K562 (cell line): ENCODE data around the gene SNX17. TPM values are rescaled to one million over a fixed set of nuclear protein-coding genes. Genes with fewer than 3 reads are reported as not detected.

Source experiments
- ATAC-seq: fragments of 200-7000 bp; cut with Tn5 transposase; 3 replicates; pipeline ENCODE4 v1.9.1; 2020; ENCODE audit warnings: moderate library complexity
- BruUV-seq: library from RNA; stranded (reverse); fragments of 400-500 nt; replicated peaks from 2 replicates; lab custom pipeline; 2021; lab: Mats Ljungman, UMichigan
- CTCF ChIA-PET: fragments of 300-600 bp; formaldehyde crosslinking; extraction: SDS; loops from one replicate; lab custom pipeline; 2021; ENCODE audit warnings: low intra/inter-chr PET ratio; lab: Yijun Ruan, JAX
- POLR2A ChIA-PET: fragments of 300-600, 350-650 bp; sonication (Branson Sonifier 250); formaldehyde crosslinking; extraction: SDS; loops from one replicate; lab custom pipeline; 2021; ENCODE audit warnings: antibody characterized with exemption, inconsistent platforms; lab: Yijun Ruan, JAX
- DNase-seq, 4 experiments: peaks; one replicate each; pipeline versions ENCODE4 v3.0.0 to v3.0.0-alpha.2; 2011 to 2018; ENCODE audit warnings: low spot score in 3 of 4, mixed read lengths in 3 of 4; ENCODE audit errors: extremely low read depth in 1 of 4
- FAIRE-seq: peaks from 2 replicates; lab custom pipeline; 2011; peaks lifted over from hg19 to GRCh38; lab: Jason Lieb, UNC
- H2AFZ ChIP-seq: 2 replicates; pipeline ENCODE4 v1.6.0; 2011; ENCODE audit warnings: low read depth, low read length, control low read depth, inconsistent platforms
- H3K27ac ChIP-seq: fragments of 200-600 bp; 3 replicates; pipeline ENCODE4 v1.8.0; 2011; ENCODE audit warnings: low read depth, mild to moderate bottlenecking, control low read depth, inconsistent platforms, low read length, moderate library complexity, mixed read lengths; ENCODE audit errors: extremely low read depth
- H3K27me3 ChIP-seq, 2 experiments: fragments of 300-600 bp in 1 of 2; 2 replicates in 1 of 2; 3 replicates in 1 of 2; pipeline versions ENCODE4 v1.6.0 to v1.8.0; 2011; ENCODE audit warnings: inconsistent platforms in 2 of 2, low read length in 2 of 2, mild to moderate bottlenecking in 1 of 2, mixed read lengths in 1 of 2, moderate library complexity in 1 of 2; ENCODE audit not compliant: control insufficient read depth in 2 of 2, insufficient read depth in 2 of 2
- H3K36me3 ChIP-seq: fragments of 300-600 bp; 3 replicates; pipeline ENCODE4 v1.8.0; 2011; ENCODE audit warnings: mild to moderate bottlenecking, low read length, inconsistent platforms; ENCODE audit not compliant: control insufficient read depth, insufficient read depth
- H3K4me1 ChIP-seq, 2 experiments: fragments of 200-600 bp in 1 of 2; replicated peaks in 1 of 2; 2 replicates in 1 of 2; 3 replicates in 1 of 2; pipeline versions ENCODE4 v1.5.1 to v1.8.0; 2011; ENCODE audit warnings: inconsistent platforms in 2 of 2, low read length in 2 of 2, mild to moderate bottlenecking in 1 of 2, mixed read lengths in 1 of 2, moderate library complexity in 1 of 2; ENCODE audit not compliant: control insufficient read depth in 2 of 2, insufficient read depth in 2 of 2
- H3K4me2 ChIP-seq: 2 replicates; pipeline ENCODE4 v1.6.1; 2011; ENCODE audit warnings: low read length, control low read depth, inconsistent platforms, mixed read lengths; ENCODE audit not compliant: insufficient read depth
- H3K4me3 ChIP-seq: fragments of 200-600 bp; sonication (generic), shearing (Covaris generic); 2 replicates; pipeline ENCODE4 v1.5.1; 2016; ENCODE audit warnings: control low read depth, inconsistent platforms
- H3K79me2 ChIP-seq: fragments of 200-600 bp; 3 replicates; pipeline ENCODE4 v1.8.0; 2011; ENCODE audit warnings: low read length, inconsistent platforms; ENCODE audit not compliant: control insufficient read depth, insufficient read depth
- H3K9ac ChIP-seq, 2 experiments: 2 replicates each; pipeline versions ENCODE4 v1.6.0 to v1.6.1; 2011; ENCODE audit warnings: low read depth in 2 of 2, low read length in 2 of 2, control low read depth in 1 of 2, inconsistent platforms in 1 of 2, mild to moderate bottlenecking in 1 of 2, mixed read lengths in 1 of 2; ENCODE audit not compliant: insufficient read depth in 1 of 2
- H3K9me1 ChIP-seq: one replicate; pipeline ENCODE4 v1.6.0; 2011; ENCODE audit warnings: inconsistent platforms, mild to moderate bottlenecking, low read length, moderate library complexity; ENCODE audit not compliant: control insufficient read depth, insufficient read depth
- H3K9me3 ChIP-seq: replicated peaks from 2 replicates; pipeline ENCODE4 v1.5.1; 2011; ENCODE audit warnings: low read depth, low read length, inconsistent platforms; ENCODE audit not compliant: control insufficient read depth, insufficient read depth
- H4K20me1 ChIP-seq: replicated peaks from 2 replicates; pipeline ENCODE4 v1.6.1; 2011; ENCODE audit warnings: low read length, inconsistent platforms, mixed read lengths; ENCODE audit not compliant: control insufficient read depth, insufficient read depth
- EWSR1 ChIP-seq: fragments of 450-650 bp; IDR thresholded peaks from 2 replicates; pipeline ENCODE4 v1.6.1; 2018; ENCODE audit warnings: borderline replicate concordance, mild to moderate bottlenecking, low read depth, moderate library complexity; ENCODE audit not compliant: partially characterized antibody
- KHSRP ChIP-seq: fragments of 450-650 bp; IDR thresholded peaks from 2 replicates; pipeline ENCODE4 v1.6.1; 2017
- L3MBTL2 ChIP-seq: fragments of 450-650 bp; IDR thresholded peaks from 2 replicates; pipeline ENCODE4 v1.6.1; 2016; ENCODE audit warnings: mild to moderate bottlenecking, moderate library complexity
- TAF1 ChIP-seq: IDR thresholded peaks from 2 replicates; pipeline ENCODE4 v1.6.1; 2011; ENCODE audit warnings: mild to moderate bottlenecking, low read length, moderate library complexity; ENCODE audit not compliant: insufficient read depth, control insufficient read depth, severe bottlenecking; ENCODE audit errors: extremely low read depth
- WGBS: fragments of 100-300 bp; shearing (Covaris generic); methylation state at CpG from one replicate; pipeline ENCODE4 v1.1.6; 2016; ENCODE audit warnings: low coverage, mixed read lengths; ENCODE audit not compliant: insufficient coverage; ENCODE audit errors: missing lambda C conversion rate; 5-methylcytosine and 5-hydroxymethylcytosine counted together
- in situ Hi-C: fragments of 300-500 bp; cut with MboI; formaldehyde crosslinking; loops from 4 replicates; pipeline ENCODE4 v1.15.0; 2018; ENCODE audit warnings: inconsistent platforms, mixed read lengths
- intact Hi-C: fragments of 100-400 bp; cut with micrococcal nuclease; formaldehyde crosslinking; loops from 2 replicates; pipeline ENCODE4 v1.14.2; 2022
- polyA plus RNA-seq, 8 experiments: library from polyadenylated mRNA; depleted of rRNA in 4 of 8; stranded (reverse) in 5 of 8; unstranded in 3 of 8; fragments of >200 nt; fragmentation: Nextera tagmentation in 2 of 8; fragmentation: Illumina TruSeq in 1 of 8; extraction: Ambion mirVana in 2 of 8; extraction: Trizol in 1 of 8; gene quantifications; 2 replicates each; pipeline versions ENCODE4 v1.2.1 to v1.2.3, GENCODE V29; 2011 to 2014; ENCODE audit warnings: inconsistent platforms in 1 of 8, missing spikeins in 1 of 8
- total RNA-seq, 7 experiments: library from RNA; depleted of rRNA in 6 of 7; stranded (reverse); fragments of >200 nt in 6 of 7; fragmentation: Illumina TruSeq in 2 of 7; extraction: Trizol in 2 of 7; gene quantifications; 2 replicates each; pipeline versions ENCODE4 v1.2.1 to v1.2.3, GENCODE V29; 2011 to 2021; ENCODE audit warnings: low replicate concordance in 1 of 7
- TF ChIP-seq, protein P1 (sequence below): fragments of 450-650 bp; conservative IDR thresholded peaks from 2 replicates; pipeline ENCODE4 v1.6.1; 2016; ENCODE audit warnings: missing genetic modification characterization, low read depth, mild to moderate bottlenecking, missing compliant biosample characterization, moderate library complexity
- TF ChIP-seq, protein P2 (sequence below): fragments of 250-450 bp; sonication (Bioruptor Pico); IDR thresholded peaks from 2 replicates; pipeline ENCODE4 v1.4.0; 2020

Gene SNX17
- total and polyA plus RNA-seq, 9 of the 15 experiments (the other 6 are each of a cell fraction or from before 2014, with no cell fraction given) = 3.0 to 75.7 (median 54.6) TPM

DNA sequence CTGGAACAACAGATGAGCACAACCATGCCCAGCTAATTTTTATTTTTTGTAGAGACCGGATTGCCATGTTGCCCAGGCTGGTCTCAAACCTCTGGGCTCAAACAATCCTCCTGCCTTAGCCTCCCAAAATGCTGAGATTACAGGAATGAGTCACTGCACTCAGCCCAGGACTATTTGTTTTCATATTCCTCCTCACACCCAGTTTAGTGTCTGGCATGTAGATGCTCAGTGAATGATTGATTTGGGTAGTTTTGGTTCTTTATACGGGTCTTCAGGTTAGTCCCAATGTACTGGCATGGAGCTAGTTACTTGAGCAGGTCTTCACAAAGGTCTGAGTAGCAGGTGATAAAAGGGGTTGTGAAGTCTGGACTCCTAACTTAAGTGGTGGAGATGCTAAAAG lies 6.5 kb upstream of the SNX17 start:
- peaks cover 9% of the 10 kb centered on the region for H3K79me2 ChIP-seq
- H3K9me1 ChIP-seq = no peaks in the 10 kb centered on the region
- CTCF ChIA-PET = no interaction called here
- FAIRE-seq = no peak
- H3K9ac ChIP-seq = no peak overlapping the region
- no peak overlapping the region for H3K27ac ChIP-seq
- WGBS = 81% methylated on average over 2 of the region's 2 CpGs
- no peaks in the 10 kb centered on the region for H3K9me3 ChIP-seq
- POLR2A ChIA-PET = interaction anchor here (1.8 to 2.0 kb wide), 2 partner anchors 13 to 15 kb away, joined by 5 to 9 read pairs; no protein-coding TSS in a partner anchor
- no TSS peak for BruUV-seq
- no peak overlapping the region for H2AFZ ChIP-seq
- peaks cover 3 to 4% of the 10 kb centered on the region in 2 experiments; a peak in 4 of 5 replicates for H3K4me1 ChIP-seq
- no peaks in the 10 kb centered on the region for H4K20me1 ChIP-seq
- H3K27me3 ChIP-seq = no peaks in the 10 kb centered on the region
- intact Hi-C loops = no loop called here
- peak; percentile 9; the same call in 2 of the 3 replicates for ATAC-seq
- in situ Hi-C loops = no loop called here
- peaks cover 58% of the 10 kb centered on the region for H3K36me3 ChIP-seq
- TF ChIP-seq L3MBTL2 = no peak
- TF ChIP-seq, protein P1, sequence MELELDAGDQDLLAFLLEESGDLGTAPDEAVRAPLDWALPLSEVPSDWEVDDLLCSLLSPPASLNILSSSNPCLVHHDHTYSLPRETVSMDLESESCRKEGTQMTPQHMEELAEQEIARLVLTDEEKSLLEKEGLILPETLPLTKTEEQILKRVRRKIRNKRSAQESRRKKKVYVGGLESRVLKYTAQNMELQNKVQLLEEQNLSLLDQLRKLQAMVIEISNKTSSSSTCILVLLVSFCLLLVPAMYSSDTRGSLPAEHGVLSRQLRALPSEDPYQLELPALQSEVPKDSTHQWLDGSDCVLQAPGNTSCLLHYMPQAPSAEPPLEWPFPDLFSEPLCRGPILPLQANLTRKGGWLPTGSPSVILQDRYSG (tag) = no peak
- H3K4me2 ChIP-seq = no peak overlapping the region
- no peak for DNase-seq
- no peak overlapping the region for H3K4me3 ChIP-seq

DNA sequence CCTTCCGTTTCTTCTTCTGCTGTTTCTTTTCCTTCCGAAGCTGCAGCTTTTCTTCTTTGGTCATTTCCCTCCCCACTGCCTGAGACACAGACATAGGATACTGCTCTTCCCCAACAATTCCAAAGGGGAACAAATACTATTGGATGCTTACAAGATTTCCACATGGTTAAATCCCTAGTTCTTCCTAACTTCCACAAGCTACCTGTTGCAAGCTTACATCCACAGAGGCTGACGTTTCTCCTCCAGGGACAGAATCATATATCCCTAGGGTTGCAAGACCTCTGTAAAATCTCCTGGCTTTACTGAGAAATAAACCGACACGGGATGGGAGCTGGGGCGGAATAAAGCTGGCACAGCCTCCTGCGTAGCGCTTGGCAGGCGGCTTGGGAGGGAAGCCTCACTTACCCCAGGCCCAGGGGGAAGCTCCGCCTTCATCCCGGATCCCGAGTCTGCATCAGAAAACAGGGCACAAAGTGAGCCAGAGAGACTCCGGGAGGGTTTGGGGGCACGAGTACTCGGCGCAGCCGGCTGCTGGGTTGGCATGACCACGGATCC lies 868 bp upstream of the SNX17 start:
- H2AFZ ChIP-seq = peak overlapping the region; percentile 87
- in situ Hi-C loops = no loop called here
- TF ChIP-seq EWSR1 = no peak
- no peak for TF ChIP-seq TAF1
- TF ChIP-seq, protein P2, sequence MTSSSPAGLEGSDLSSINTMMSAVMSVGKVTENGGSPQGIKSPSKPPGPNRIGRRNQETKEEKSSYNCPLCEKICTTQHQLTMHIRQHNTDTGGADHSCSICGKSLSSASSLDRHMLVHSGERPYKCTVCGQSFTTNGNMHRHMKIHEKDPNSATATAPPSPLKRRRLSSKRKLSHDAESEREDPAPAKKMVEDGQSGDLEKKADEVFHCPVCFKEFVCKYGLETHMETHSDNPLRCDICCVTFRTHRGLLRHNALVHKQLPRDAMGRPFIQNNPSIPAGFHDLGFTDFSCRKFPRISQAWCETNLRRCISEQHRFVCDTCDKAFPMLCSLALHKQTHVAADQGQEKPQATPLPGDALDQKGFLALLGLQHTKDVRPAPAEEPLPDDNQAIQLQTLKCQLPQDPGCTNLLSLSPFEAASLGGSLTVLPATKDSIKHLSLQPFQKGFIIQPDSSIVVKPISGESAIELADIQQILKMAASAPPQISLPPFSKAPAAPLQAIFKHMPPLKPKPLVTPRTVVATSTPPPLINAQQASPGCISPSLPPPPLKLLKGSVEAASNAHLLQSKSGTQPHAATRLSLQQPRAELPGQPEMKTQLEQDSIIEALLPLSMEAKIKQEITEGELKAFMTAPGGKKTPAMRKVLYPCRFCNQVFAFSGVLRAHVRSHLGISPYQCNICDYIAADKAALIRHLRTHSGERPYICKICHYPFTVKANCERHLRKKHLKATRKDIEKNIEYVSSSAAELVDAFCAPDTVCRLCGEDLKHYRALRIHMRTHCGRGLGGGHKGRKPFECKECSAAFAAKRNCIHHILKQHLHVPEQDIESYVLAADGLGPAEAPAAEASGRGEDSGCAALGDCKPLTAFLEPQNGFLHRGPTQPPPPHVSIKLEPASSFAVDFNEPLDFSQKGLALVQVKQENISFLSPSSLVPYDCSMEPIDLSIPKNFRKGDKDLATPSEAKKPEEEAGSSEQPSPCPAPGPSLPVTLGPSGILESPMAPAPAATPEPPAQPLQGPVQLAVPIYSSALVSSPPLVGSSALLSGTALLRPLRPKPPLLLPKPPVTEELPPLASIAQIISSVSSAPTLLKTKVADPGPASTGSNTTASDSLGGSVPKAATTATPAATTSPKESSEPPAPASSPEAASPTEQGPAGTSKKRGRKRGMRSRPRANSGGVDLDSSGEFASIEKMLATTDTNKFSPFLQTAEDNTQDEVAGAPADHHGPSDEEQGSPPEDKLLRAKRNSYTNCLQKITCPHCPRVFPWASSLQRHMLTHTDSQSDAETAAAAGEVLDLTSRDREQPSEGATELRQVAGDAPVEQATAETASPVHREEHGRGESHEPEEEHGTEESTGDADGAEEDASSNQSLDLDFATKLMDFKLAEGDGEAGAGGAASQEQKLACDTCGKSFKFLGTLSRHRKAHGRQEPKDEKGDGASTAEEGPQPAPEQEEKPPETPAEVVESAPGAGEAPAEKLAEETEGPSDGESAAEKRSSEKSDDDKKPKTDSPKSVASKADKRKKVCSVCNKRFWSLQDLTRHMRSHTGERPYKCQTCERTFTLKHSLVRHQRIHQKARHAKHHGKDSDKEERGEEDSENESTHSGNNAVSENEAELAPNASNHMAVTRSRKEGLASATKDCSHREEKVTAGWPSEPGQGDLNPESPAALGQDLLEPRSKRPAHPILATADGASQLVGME (CRISPR knock-in tag) = no peak
- 0 out of 2 replicates have a peak, but pooled peaks have one; percentile 18 for TF ChIP-seq KHSRP

More for the DNA sequence above, 868 bp upstream of the SNX17 start:
- no peaks in the 10 kb centered on the region for H3K9me1 ChIP-seq
- peaks cover 51% of the 10 kb centered on the region for H3K79me2 ChIP-seq
- peak overlapping the region; percentile 97 for H3K9ac ChIP-seq
- ChIA-PET CTCF (interaction anchor here (0.6 to 1.4 kb wide), 2 partner anchors 12 to 49 kb away, joined by 4 to 5 read pairs; no protein-coding TSS in a partner anchor), POLR2A (interaction anchor here (0.6 to 5.8 kb wide), 12 partner anchors 8 to 514 kb away, joined by 3 to 41 read pairs (median 4); partner anchors contain the start of genes GTF3C2, NRBP1 and ZNF513)
- TSS peak; percentile 64 for BruUV-seq
- peak overlapping the region; percentile 82 for H3K4me2 ChIP-seq
- WGBS = 2% methylated on average over 18 of the region's 18 CpGs
- no peaks in the 10 kb centered on the region for H3K27me3 ChIP-seq
- ATAC-seq (peak; percentile 35), FAIRE-seq (peak; percentile 35), DNase-seq (peak in 1 of 4 experiments; percentile 61)
- H3K36me3 ChIP-seq = peaks cover 66% of the 10 kb centered on the region
- H3K27ac ChIP-seq = peak overlapping the region; percentile 75
- H3K4me1 ChIP-seq = peaks cover 20 to 22% of the 10 kb centered on the region in 2 experiments
- H4K20me1 ChIP-seq = no peaks in the 10 kb centered on the region
- no peaks in the 10 kb centered on the region for H3K9me3 ChIP-seq
- peak overlapping the region; percentile 86 for H3K4me3 ChIP-seq
- intact Hi-C loops = loop anchor here (1.0 to 5.0 kb wide), 3 partner anchors 13 to 67 kb away; partner anchors contain the start of genes GTF3C2 and MPV17
